Caco-2 (cell line): ENCODE data around the gene SYT14. TPM values are rescaled to one million over a fixed set of nuclear protein-coding genes. Genes with fewer than 3 reads are reported as not detected.
A peak's percentile ranks its signal among the peaks of the same experiment; 100 is the strongest.

Experiments used
- BruUV-seq: library from RNA; stranded (reverse); fragments of 400-500 nt; replicated peaks from 2 replicates; lab custom pipeline; 2021; lab: Mats Ljungman, UMichigan
- CTCF ChIA-PET: fragments of 300-600 bp; sonication (Branson Sonifier 250); formaldehyde crosslinking; loops from one replicate; lab custom pipeline; 2022; ENCODE audit warnings: antibody characterized with exemption; lab: Charles Lee
- POLR2A ChIA-PET: fragments of 300-600 bp; sonication (Branson Sonifier 250); formaldehyde crosslinking; loops from one replicate; lab custom pipeline; 2022; ENCODE audit warnings: antibody characterized with exemption; lab: Charles Lee
- DNase-seq, 2 experiments: peaks; one replicate each; pipeline versions ENCODE4 v3.0.0 to v3.0.0-alpha.2; 2020 to 2022
- H3K27me3 ChIP-seq: replicated peaks from 2 replicates; pipeline ENCODE4 v1.6.0; 2011; ENCODE audit warnings: low read length; ENCODE audit not compliant: control insufficient read depth, insufficient read depth
- H3K36me3 ChIP-seq: 2 replicates; pipeline ENCODE4 v1.5.1; 2011; ENCODE audit warnings: low read length; ENCODE audit not compliant: control insufficient read depth, insufficient read depth
- H3K4me1 ChIP-seq: fragments of 250-450 bp; sonication (Bioruptor Pico); 2 replicates; pipeline ENCODE4 v1.5.1; 2020; ENCODE audit warnings: mild to moderate bottlenecking
- H3K4me3 ChIP-seq: 2 replicates; pipeline ENCODE4 v1.5.1; 2011; ENCODE audit warnings: low read depth, mild to moderate bottlenecking, control low read depth, low read length
- H3K9me3 ChIP-seq: fragments of 250-450 bp; sonication (Bioruptor Pico); 2 replicates; pipeline ENCODE4 v1.5.1; 2020; ENCODE audit warnings: mild to moderate bottlenecking, moderate library complexity
- H3K27ac Mint-ChIP-seq: one replicate; pipeline ENCODE4 v1.8.0; 2022; ENCODE audit warnings: mixed read lengths; ENCODE audit not compliant: unreplicated experiment
- H3K27me3 Mint-ChIP-seq: one replicate; pipeline ENCODE4 v1.8.0; 2022; ENCODE audit warnings: mixed read lengths; ENCODE audit not compliant: insufficient read depth, unreplicated experiment
- H3K36me3 Mint-ChIP-seq: one replicate; pipeline ENCODE4 v1.8.0; 2022; ENCODE audit warnings: mild to moderate bottlenecking, mixed read lengths; ENCODE audit not compliant: insufficient read depth, unreplicated experiment
- H3K4me1 Mint-ChIP-seq: one replicate; pipeline ENCODE4 v1.8.0; 2022; ENCODE audit warnings: low read depth, mixed read lengths; ENCODE audit not compliant: unreplicated experiment
- H3K4me3 Mint-ChIP-seq: one replicate; pipeline ENCODE4 v1.8.0; 2022; ENCODE audit warnings: mild to moderate bottlenecking, moderate library complexity, mixed read lengths; ENCODE audit not compliant: unreplicated experiment
- H3K9me3 Mint-ChIP-seq: one replicate; pipeline ENCODE4 v1.8.0; 2022; ENCODE audit warnings: mixed read lengths; ENCODE audit not compliant: unreplicated experiment
- intact Hi-C: fragments of 100-400 bp; cut with micrococcal nuclease; formaldehyde crosslinking; loops from one replicate; pipeline ENCODE4 v1.10.0; 2022; ENCODE audit not compliant: unreplicated experiment
- total RNA-seq: library from RNA; stranded (reverse); gene quantifications from 2 replicates; pipeline ENCODE4 v1.2.3, GENCODE V29; 2022
- TF ChIP-seq, protein P1 (sequence below), 2 experiments: fragments of 200-600 bp in 1 of 2; IDR thresholded peaks; 1 replicate in 1 of 2; 2 replicates in 1 of 2; pipeline versions ENCODE4 v1.5.1 to v1.8.0; 2011 to 2022; ENCODE audit warnings: antibody characterized with exemption in 1 of 2, control low read depth in 1 of 2, inconsistent platforms in 1 of 2, low read depth in 1 of 2, low read length in 1 of 2, mild to moderate bottlenecking in 1 of 2, moderate library complexity in 1 of 2; ENCODE audit not compliant: insufficient read depth in 1 of 2, severe bottlenecking in 1 of 2, unreplicated experiment in 1 of 2

The SYT14 gene
- total RNA-seq, 1 experiment from 2014 or later = 0.18 TPM

DNA sequence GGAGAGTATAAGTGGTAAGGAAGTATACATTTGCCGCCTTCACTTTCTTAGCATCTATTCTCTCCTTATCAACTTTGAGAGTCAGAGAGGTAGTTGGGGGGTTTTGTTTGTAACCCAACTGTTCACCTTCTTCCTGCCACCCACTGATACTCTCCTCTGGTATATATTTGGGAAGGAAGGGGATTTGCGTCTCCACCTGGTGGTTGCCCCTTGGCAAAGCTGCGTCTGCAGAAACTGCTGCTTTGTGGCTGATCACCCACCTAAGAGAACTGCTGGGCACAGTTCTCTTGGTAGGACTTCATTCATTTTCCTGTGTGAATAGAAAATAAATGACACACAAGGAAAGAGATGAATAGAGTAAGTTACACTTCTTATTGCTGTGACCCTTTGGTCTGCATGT, 87.0 kb downstream of the SYT14 start:
- Mint-ChIP-seq H3K27me3 (no peaks in the 10 kb centered on the region), H3K27ac (no peak overlapping the region), H3K36me3 (no peaks in the 10 kb centered on the region), H3K4me3 (no peak overlapping the region), H3K9me3 (no peaks in the 10 kb centered on the region), H3K4me1 (no peaks in the 10 kb centered on the region)
- no TSS peak for BruUV-seq
- CTCF ChIA-PET = no interaction called here
- Histone ChIP-seq H3K4me3 (no peak overlapping the region), H3K27me3 (no peaks in the 10 kb centered on the region), H3K36me3 (no peaks in the 10 kb centered on the region), H3K9me3 (peaks cover 6% of the 10 kb centered on the region; the same call in 1 of the 2 replicates), H3K4me1 (no peaks in the 10 kb centered on the region)
- intact Hi-C loops = loop anchor here (10.0 kb wide), 1 partner anchor 120 kb away; no protein-coding TSS in a partner anchor
- TF ChIP-seq, protein P1, sequence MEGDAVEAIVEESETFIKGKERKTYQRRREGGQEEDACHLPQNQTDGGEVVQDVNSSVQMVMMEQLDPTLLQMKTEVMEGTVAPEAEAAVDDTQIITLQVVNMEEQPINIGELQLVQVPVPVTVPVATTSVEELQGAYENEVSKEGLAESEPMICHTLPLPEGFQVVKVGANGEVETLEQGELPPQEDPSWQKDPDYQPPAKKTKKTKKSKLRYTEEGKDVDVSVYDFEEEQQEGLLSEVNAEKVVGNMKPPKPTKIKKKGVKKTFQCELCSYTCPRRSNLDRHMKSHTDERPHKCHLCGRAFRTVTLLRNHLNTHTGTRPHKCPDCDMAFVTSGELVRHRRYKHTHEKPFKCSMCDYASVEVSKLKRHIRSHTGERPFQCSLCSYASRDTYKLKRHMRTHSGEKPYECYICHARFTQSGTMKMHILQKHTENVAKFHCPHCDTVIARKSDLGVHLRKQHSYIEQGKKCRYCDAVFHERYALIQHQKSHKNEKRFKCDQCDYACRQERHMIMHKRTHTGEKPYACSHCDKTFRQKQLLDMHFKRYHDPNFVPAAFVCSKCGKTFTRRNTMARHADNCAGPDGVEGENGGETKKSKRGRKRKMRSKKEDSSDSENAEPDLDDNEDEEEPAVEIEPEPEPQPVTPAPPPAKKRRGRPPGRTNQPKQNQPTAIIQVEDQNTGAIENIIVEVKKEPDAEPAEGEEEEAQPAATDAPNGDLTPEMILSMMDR (IDR thresholded peaks at IDR 0.05; ENCODE audit: insufficient read depth in 1 of 2, low read depth in 1 of 2, low read length in 1 of 2, severe bottlenecking in 1 of 2, unreplicated experiment in 1 of 2) = no peak
- DNase-seq = no peak
- POLR2A ChIA-PET = no interaction called here

DNA sequence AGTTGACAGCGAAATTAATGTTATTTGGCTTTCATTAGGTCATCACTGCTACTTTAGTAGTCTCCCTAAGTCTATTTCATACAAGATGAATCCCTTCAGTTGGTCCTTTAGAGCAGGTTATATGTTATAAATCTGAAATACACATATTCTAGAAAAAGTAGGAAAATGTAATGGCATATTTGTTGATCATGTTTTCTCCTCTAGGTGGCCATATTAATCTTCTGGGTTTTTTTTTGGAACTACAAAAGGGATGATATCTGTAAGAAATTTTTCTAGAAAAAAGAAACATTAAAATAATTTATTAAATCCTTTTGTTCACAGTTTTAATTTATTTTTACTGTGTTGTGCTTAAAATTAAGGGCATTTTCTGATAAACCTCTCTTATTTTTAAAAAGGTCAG, 87.9 kb downstream of the SYT14 start:
- Histone ChIP-seq H3K4me3 (no peak overlapping the region), H3K9me3 (peaks cover 6% of the 10 kb centered on the region; the same call in 1 of the 2 replicates), H3K36me3 (no peaks in the 10 kb centered on the region), H3K27me3 (no peaks in the 10 kb centered on the region), H3K4me1 (no peaks in the 10 kb centered on the region)
- ChIA-PET CTCF (interaction anchor here (0.8 kb wide), 1 partner anchor 117 kb away, joined by 3 read pairs; no protein-coding TSS in a partner anchor), POLR2A (no interaction called here)
- Mint-ChIP-seq H3K36me3 (no peaks in the 10 kb centered on the region), H3K27ac (no peak overlapping the region), H3K27me3 (peaks cover 3% of the 10 kb centered on the region), H3K4me1 (no peaks in the 10 kb centered on the region), H3K4me3 (no peak overlapping the region), H3K9me3 (peaks cover 8% of the 10 kb centered on the region)
- intact Hi-C loops = loop anchor here (2.0 to 10.0 kb wide), 2 partner anchors 119 to 285 kb away; no protein-coding TSS in a partner anchor
- no peak for DNase-seq
- TF ChIP-seq, protein P1 (IDR thresholded peaks at IDR 0.05; ENCODE audit: insufficient read depth in 1 of 2, low read depth in 1 of 2, low read length in 1 of 2, severe bottlenecking in 1 of 2, unreplicated experiment in 1 of 2) = peak in 1 of 2 experiments; percentile 16
- BruUV-seq = no TSS peak

- TF ChIP-seq, protein P1 (IDR thresholded peaks at IDR 0.05; ENCODE audit: insufficient read depth in 1 of 2, low read depth in 1 of 2, low read length in 1 of 2, severe bottlenecking in 1 of 2, unreplicated experiment in 1 of 2) = no peak
- Mint-ChIP-seq H3K27me3 (peaks cover 3% of the 10 kb centered on the region), H3K36me3 (no peaks in the 10 kb centered on the region), H3K4me3 (no peak overlapping the region), H3K9me3 (peaks cover 10% of the 10 kb centered on the region), H3K27ac (no peak overlapping the region), H3K4me1 (no peaks in the 10 kb centered on the region)
- ChIA-PET CTCF (no interaction called here), POLR2A (no interaction called here)
- no peaks in the 10 kb centered on the region for H3K9me3 ChIP-seq
- H3K36me3 ChIP-seq = no peaks in the 10 kb centered on the region
- BruUV-seq = no TSS peak
- no peak for DNase-seq
- H3K27me3 ChIP-seq = no peaks in the 10 kb centered on the region
- intact Hi-C loops = loop anchor here (2.0 to 10.0 kb wide), 2 partner anchors 117 to 283 kb away; no protein-coding TSS in a partner anchor
- no peak overlapping the region for H3K4me3 ChIP-seq
- H3K4me1 ChIP-seq = no peaks in the 10 kb centered on the region
Measured at GRCh38 chr1:210027994-210028393, 90.0 kb downstream of the SYT14 start.
